HEK293T (cell line): ENCODE results near the gene UBR2.

Source experiments
- ARNT ChIP-seq: fragments of 450-650 bp; IDR thresholded peaks from 2 replicates; pipeline ENCODE4 v1.6.1; 2017; ENCODE audit warnings: mild to moderate bottlenecking
- BHLHE40 ChIP-seq: fragments of 450-650 bp; IDR thresholded peaks from 2 replicates; pipeline ENCODE4 v1.6.1; 2016; ENCODE audit warnings: mild to moderate bottlenecking, moderate library complexity, borderline replicate concordance
- CTBP1 ChIP-seq: fragments of 450-650 bp; IDR thresholded peaks from 2 replicates; pipeline ENCODE4 v1.6.1; 2016; ENCODE audit warnings: borderline replicate concordance
- ELF4 ChIP-seq: fragments of 450-650 bp; IDR thresholded peaks from 2 replicates; pipeline ENCODE4 v1.6.1; 2017; ENCODE audit warnings: antibody characterized with exemption
- FOXK2 ChIP-seq: fragments of 450-650 bp; IDR thresholded peaks from 2 replicates; pipeline ENCODE4 v1.6.1; 2016; ENCODE audit warnings: mild to moderate bottlenecking
- FOXM1 ChIP-seq: fragments of 450-650 bp; IDR thresholded peaks from 2 replicates; pipeline ENCODE4 v1.6.1; 2017; ENCODE audit warnings: mild to moderate bottlenecking, borderline replicate concordance
- HDGF ChIP-seq: fragments of 450-650 bp; IDR thresholded peaks from 2 replicates; pipeline ENCODE4 v1.6.1; 2017; ENCODE audit warnings: antibody characterized with exemption, borderline replicate concordance
- LEF1 ChIP-seq: fragments of 450-650 bp; IDR thresholded peaks from 2 replicates; pipeline ENCODE4 v1.6.1; 2017; ENCODE audit warnings: mild to moderate bottlenecking, borderline replicate concordance
- NFRKB ChIP-seq: fragments of 450-650 bp; IDR thresholded peaks from 2 replicates; pipeline ENCODE4 v1.6.1; 2016; ENCODE audit warnings: mild to moderate bottlenecking, moderate library complexity
- TARDBP ChIP-seq: fragments of 450-650 bp; IDR thresholded peaks from 2 replicates; pipeline ENCODE4 v1.6.1; 2016

- TF ChIP-seq FOXM1 (no peak), FOXK2 (no peak), TARDBP (no peak), HDGF (no peak), CTBP1 (no peak), LEF1 (no peak), BHLHE40 (no peak), NFRKB (no peak), ARNT (no peak), ELF4 (no peak)
Observed at GRCh38 chr6:42618105-42618504, 54.3 kb downstream of the UBR2 start.
